Activated naive CD8-positive, alpha-beta T cell treated with anti-CD3 and anti-CD28 coated beads, Interleukin-2, amount 50 U/mL, for 24 hours (primary cell): ENCODE data around the gene OR10R2.
A peak's percentile ranks its signal among the peaks of the same experiment; 100 is the strongest.

ENCODE experiments used
- ATAC-seq: fragments of 150-1000 bp; cut with Tn5 transposase; one replicate; pipeline ENCODE4 v1.10.0; 2021
- DNase-seq: peaks from one replicate; pipeline ENCODE4 v3.0.0; 2021
- H3K27ac Mint-ChIP-seq: one replicate; pipeline ENCODE4 v1.8.0; 2021; ENCODE audit warnings: mild to moderate bottlenecking, mixed read lengths
- H3K27me3 Mint-ChIP-seq: one replicate; pipeline ENCODE4 v1.8.0; 2021; ENCODE audit warnings: mixed read lengths
- H3K36me3 Mint-ChIP-seq: one replicate; pipeline ENCODE4 v1.8.0; 2021; ENCODE audit warnings: low read depth, mixed read lengths
- H3K4me1 Mint-ChIP-seq: one replicate; pipeline ENCODE4 v1.8.0; 2021; ENCODE audit warnings: mixed read lengths
- H3K4me3 Mint-ChIP-seq: one replicate; pipeline ENCODE4 v1.8.0; 2021; ENCODE audit warnings: mild to moderate bottlenecking, moderate library complexity, mixed read lengths
- H3K9me3 Mint-ChIP-seq: one replicate; pipeline ENCODE4 v1.8.0; 2021; ENCODE audit warnings: mixed read lengths

OR10R2 gene

GRCh38 chr1:158506369-158506987 is 34.5 kb downstream of the OR10R2 start:
- Mint-ChIP-seq H3K27ac (no peak overlapping the region), H3K9me3 (peaks cover 7% of the 10 kb centered on the region), H3K4me3 (no peak overlapping the region), H3K4me1 (no peaks in the 10 kb centered on the region), H3K36me3 (no peaks in the 10 kb centered on the region), H3K27me3 (peaks cover 15% of the 10 kb centered on the region)
- ATAC-seq (no peak), DNase-seq (peak; percentile 37)

- Mint-ChIP-seq H3K27ac (no peak overlapping the region), H3K36me3 (no peaks in the 10 kb centered on the region), H3K4me3 (no peak overlapping the region), H3K27me3 (peaks cover 15% of the 10 kb centered on the region), H3K4me1 (no peaks in the 10 kb centered on the region), H3K9me3 (peaks cover 3% of the 10 kb centered on the region)
- no peak for ATAC-seq
- DNase-seq: no peak
Observed at GRCh38 chr1:158507511-158507910, 35.5 kb downstream of the OR10R2 start.

GRCh38 chr1:158509471-158510156 is 37.6 kb downstream of the OR10R2 start:
- H3K9me3 Mint-ChIP-seq: no peaks in the 10 kb centered on the region
- ATAC-seq: no peak
- H3K36me3 Mint-ChIP-seq: no peaks in the 10 kb centered on the region
- H3K4me1 Mint-ChIP-seq: no peaks in the 10 kb centered on the region
- DNase-seq: no peak
- peaks cover 15% of the 10 kb centered on the region for H3K27me3 Mint-ChIP-seq
- no peak overlapping the region for H3K4me3 Mint-ChIP-seq
- H3K27ac Mint-ChIP-seq: no peak overlapping the region

GRCh38 chr1:158516966-158517365 is 44.9 kb downstream of the OR10R2 start:
- no peak for ATAC-seq
- H3K4me1 Mint-ChIP-seq: no peaks in the 10 kb centered on the region

GRCh38 chr1:158520021-158520420 is 48.0 kb downstream of the OR10R2 start:
- no peaks in the 10 kb centered on the region for H3K4me1 Mint-ChIP-seq
- H3K27me3 Mint-ChIP-seq: peaks cover 17% of the 10 kb centered on the region
- H3K36me3 Mint-ChIP-seq: no peaks in the 10 kb centered on the region
- H3K9me3 Mint-ChIP-seq: no peaks in the 10 kb centered on the region
- no peak overlapping the region for H3K27ac Mint-ChIP-seq
- ATAC-seq: no peak
- DNase-seq: no peak
- no peak overlapping the region for H3K4me3 Mint-ChIP-seq

More at GRCh38 chr1:158516966-158517365, 44.9 kb downstream of the OR10R2 start:
- Mint-ChIP-seq H3K27ac (no peak overlapping the region), H3K36me3 (no peaks in the 10 kb centered on the region), H3K4me3 (no peak overlapping the region), H3K9me3 (no peaks in the 10 kb centered on the region), H3K27me3 (peaks cover 10% of the 10 kb centered on the region)
- no peak for DNase-seq

- Mint-ChIP-seq H3K36me3 (no peaks in the 10 kb centered on the region), H3K4me3 (no peak overlapping the region), H3K4me1 (no peaks in the 10 kb centered on the region), H3K27ac (no peak overlapping the region), H3K9me3 (no peaks in the 10 kb centered on the region), H3K27me3 (peaks cover 15% of the 10 kb centered on the region)
- DNase-seq (no peak), ATAC-seq (no peak)
Observed at GRCh38 chr1:158520955-158521665, 49.1 kb downstream of the OR10R2 start.

- no peak for ATAC-seq
- Mint-ChIP-seq H3K27ac (no peak overlapping the region), H3K36me3 (no peaks in the 10 kb centered on the region), H3K4me3 (no peak overlapping the region), H3K4me1 (no peaks in the 10 kb centered on the region), H3K9me3 (no peaks in the 10 kb centered on the region), H3K27me3 (peaks cover 15% of the 10 kb centered on the region)
- no peak for DNase-seq
Observed at GRCh38 chr1:158521666-158522058, 49.6 kb downstream of the OR10R2 start.

GRCh38 chr1:158527190-158527815 is 55.3 kb downstream of the OR10R2 start:
- Mint-ChIP-seq H3K36me3 (no peaks in the 10 kb centered on the region), H3K4me3 (no peak overlapping the region), H3K4me1 (no peaks in the 10 kb centered on the region), H3K27me3 (peaks cover 23% of the 10 kb centered on the region), H3K9me3 (no peaks in the 10 kb centered on the region), H3K27ac (no peak overlapping the region)
- ATAC-seq: no peak
- no peak for DNase-seq
